Nephron progenitor cell (in vitro differentiated cells): ENCODE results near the gene C1QTNF8.

Source experiments
- DNase-seq: peaks from one replicate; pipeline ENCODE4 v3.0.0; 2021
- H3K27ac Mint-ChIP-seq: 2 replicates; pipeline ENCODE4 v1.8.0; 2021; ENCODE audit warnings: mild to moderate bottlenecking, moderate library complexity, mixed read lengths
- H3K27me3 Mint-ChIP-seq: 2 replicates; pipeline ENCODE4 v1.8.0; 2021; ENCODE audit warnings: mild to moderate bottlenecking, low read depth, mixed read lengths; ENCODE audit not compliant: poor library complexity
- H3K36me3 Mint-ChIP-seq: 2 replicates; pipeline ENCODE4 v1.8.0; 2021; ENCODE audit warnings: low read depth, mixed read lengths
- H3K4me1 Mint-ChIP-seq: 2 replicates; pipeline ENCODE4 v1.8.0; 2021; ENCODE audit warnings: mixed read lengths
- H3K4me3 Mint-ChIP-seq: 2 replicates; pipeline ENCODE4 v1.8.0; 2021; ENCODE audit warnings: mild to moderate bottlenecking, moderate library complexity, mixed read lengths
- H3K9me3 Mint-ChIP-seq: 2 replicates; pipeline ENCODE4 v1.8.0; 2021; ENCODE audit warnings: mild to moderate bottlenecking, moderate library complexity, mixed read lengths
- TF ChIP-seq, protein P1 (sequence below): fragments of 200-600 bp; sonication (generic); IDR thresholded peaks from 2 replicates; pipeline ENCODE4 v1.5.0; 2021; ENCODE audit warnings: antibody characterized with exemption

The C1QTNF8 gene

DNA sequence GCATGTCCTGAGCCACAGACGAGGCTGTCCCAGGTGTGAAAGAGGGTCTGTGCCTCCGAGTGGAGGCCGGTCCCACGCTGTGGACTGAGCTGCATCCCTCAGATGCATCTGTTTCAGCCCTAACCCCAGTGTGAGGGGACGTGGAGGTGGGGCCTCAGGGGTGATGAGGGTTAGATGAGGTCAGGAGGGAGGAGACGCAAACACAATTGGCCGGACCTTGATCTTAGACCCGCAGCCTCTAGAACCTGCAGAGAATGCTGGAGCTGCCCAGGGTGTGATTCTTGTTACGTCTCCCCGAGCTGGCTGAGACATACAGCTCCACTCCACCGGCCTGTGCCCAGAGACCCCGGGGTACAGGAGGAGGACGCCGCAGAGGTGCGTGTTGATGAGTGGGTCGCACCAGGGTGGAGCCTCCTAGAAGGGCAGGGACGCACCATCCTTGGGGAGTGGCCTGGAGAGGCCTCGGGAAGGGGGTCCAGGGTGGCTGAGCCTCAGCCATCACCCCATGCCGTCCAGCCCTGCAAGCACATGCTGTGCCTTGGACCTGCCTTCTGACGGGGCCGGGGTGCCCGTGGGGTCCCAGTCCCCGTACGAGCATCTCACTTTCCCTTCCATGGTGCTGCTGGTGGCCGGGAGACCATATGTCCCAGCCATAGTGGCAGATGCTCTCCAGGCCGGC, 16.6 kb upstream of the C1QTNF8 start:
- Mint-ChIP-seq H3K4me3 (no peak overlapping the region), H3K27me3 (peaks cover 19% of the 10 kb centered on the region), H3K9me3 (no peaks in the 10 kb centered on the region), H3K4me1 (peaks cover 41% of the 10 kb centered on the region), H3K36me3 (no peaks in the 10 kb centered on the region), H3K27ac (no peak overlapping the region)
- TF ChIP-seq, protein P1, sequence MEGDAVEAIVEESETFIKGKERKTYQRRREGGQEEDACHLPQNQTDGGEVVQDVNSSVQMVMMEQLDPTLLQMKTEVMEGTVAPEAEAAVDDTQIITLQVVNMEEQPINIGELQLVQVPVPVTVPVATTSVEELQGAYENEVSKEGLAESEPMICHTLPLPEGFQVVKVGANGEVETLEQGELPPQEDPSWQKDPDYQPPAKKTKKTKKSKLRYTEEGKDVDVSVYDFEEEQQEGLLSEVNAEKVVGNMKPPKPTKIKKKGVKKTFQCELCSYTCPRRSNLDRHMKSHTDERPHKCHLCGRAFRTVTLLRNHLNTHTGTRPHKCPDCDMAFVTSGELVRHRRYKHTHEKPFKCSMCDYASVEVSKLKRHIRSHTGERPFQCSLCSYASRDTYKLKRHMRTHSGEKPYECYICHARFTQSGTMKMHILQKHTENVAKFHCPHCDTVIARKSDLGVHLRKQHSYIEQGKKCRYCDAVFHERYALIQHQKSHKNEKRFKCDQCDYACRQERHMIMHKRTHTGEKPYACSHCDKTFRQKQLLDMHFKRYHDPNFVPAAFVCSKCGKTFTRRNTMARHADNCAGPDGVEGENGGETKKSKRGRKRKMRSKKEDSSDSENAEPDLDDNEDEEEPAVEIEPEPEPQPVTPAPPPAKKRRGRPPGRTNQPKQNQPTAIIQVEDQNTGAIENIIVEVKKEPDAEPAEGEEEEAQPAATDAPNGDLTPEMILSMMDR: no peak
- no peak for DNase-seq

DNA sequence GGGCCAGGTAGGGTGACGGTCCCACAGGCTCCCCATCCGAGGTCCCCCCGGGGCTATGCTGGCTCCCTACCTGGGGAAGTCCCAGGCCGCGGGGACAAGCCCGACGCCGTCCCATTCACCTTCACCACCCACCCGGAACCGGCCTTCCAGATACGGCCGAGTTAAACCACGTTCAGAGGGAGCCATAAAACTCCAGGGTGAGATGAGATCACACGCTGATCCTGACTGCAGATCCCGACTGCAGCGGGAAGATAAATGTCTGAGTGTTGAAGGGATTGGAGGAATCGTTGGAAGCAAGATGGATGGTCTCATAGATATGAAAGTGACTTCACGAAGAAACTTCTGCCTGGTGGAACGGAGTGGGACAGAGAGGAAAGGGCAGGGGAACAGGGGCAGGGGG, 13.6 kb upstream of the C1QTNF8 start:
- Mint-ChIP-seq H3K36me3 (no peaks in the 10 kb centered on the region), H3K4me1 (peaks cover 41% of the 10 kb centered on the region), H3K4me3 (no peak overlapping the region), H3K9me3 (no peaks in the 10 kb centered on the region), H3K27ac (no peak overlapping the region), H3K27me3 (peaks cover 19% of the 10 kb centered on the region)
- TF ChIP-seq, protein P1: no peak
- DNase-seq: no peak

DNA sequence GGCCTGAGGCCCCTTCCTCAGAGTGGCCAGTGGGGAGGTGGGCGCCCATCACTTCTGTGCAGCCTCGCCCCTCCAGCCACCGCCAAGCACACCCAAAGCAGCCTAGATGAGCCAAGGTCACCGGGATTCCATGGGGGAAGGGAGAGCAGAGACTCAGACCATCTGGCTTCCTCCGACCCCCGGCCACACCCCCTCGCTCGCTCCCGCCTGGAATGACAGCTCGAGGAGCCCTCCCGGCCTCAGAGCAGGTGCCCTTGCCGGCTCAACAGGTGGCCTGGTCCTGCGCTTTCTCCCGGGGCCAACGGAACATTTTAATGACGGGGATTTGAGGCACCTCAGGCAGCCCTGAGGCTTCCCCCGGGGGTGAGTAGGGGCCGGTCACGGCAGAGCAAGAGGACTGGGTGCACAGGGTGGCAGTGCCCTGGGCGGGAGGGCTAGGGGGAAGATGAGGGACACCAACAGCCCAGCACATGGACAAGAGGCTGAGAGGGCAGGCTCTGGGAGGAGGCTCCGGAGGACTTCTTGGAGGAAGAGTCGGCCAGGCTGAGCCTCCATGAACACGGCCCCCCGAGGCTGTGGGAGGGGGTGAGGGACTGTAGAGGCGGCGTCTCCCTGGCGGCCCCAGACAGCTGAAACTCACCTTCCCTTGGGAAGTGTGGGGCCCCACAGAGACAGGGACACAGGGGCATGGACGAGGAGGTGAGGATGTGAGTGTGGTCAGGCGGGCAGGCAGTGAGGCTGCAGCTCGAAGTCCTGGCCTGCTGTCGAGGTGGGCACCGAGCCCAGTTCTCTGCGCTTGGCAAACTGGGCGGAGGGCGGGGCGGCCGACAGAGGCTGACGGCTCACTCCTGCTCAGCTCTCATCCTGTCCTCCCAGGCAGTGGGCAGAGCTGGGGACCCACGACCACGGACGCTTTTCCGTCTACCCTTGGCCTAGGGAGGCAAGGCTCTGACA, 12.5 kb upstream of the C1QTNF8 start:
- Mint-ChIP-seq H3K4me1 (peaks cover 41% of the 10 kb centered on the region), H3K9me3 (no peaks in the 10 kb centered on the region), H3K27me3 (peaks cover 22% of the 10 kb centered on the region), H3K27ac (no peak overlapping the region), H3K4me3 (no peak overlapping the region), H3K36me3 (no peaks in the 10 kb centered on the region)
- TF ChIP-seq, protein P1: no peak
- no peak for DNase-seq

DNA sequence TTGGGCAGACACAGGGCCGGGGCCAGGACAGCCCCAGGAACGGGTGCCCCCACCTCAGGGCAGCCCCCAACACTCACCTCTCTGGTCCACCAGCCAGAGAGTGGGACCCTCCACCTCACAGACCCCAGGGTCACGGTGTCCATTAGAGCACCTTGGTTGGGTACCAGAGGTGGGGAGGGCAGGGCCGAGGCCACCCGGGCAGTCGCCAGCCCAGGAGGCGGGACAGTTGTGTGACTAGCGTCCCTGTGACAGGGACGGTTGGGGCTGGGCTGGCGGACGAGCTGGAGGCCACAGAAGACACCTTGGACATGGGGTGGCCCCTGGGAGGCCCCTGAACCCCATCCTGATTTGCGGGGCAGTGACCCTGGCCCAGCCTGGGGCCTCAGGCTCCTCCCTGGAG, 11.7 kb upstream of the C1QTNF8 start:
- H3K27ac Mint-ChIP-seq: no peak overlapping the region
- no peak for DNase-seq
- H3K36me3 Mint-ChIP-seq: no peaks in the 10 kb centered on the region
- TF ChIP-seq, protein P1: no peak
- no peak overlapping the region for H3K4me3 Mint-ChIP-seq
- H3K9me3 Mint-ChIP-seq: no peaks in the 10 kb centered on the region
- H3K27me3 Mint-ChIP-seq: peaks cover 17% of the 10 kb centered on the region
- H3K4me1 Mint-ChIP-seq: peaks cover 41% of the 10 kb centered on the region

DNA sequence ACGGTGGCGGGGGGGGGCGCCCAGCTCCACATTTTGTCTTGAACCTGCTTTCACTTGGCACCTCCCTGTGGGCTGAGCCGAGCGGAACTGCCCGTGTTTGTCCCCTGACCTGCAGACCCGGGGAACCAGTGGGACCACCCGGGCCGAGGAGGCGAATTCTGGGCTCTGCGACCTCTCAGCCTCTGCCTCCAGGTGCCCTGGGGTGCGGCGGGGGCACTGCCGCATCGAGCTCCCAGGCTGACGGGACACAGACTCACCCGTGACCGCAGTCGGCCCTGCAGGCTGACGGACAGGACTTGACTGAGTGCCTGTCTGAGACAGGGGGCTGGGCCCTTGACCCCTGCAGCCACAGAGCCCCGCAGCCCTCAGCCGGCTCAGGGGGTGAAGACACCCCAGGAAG, 11.1 kb upstream of the C1QTNF8 start:
- Mint-ChIP-seq H3K4me3 (no peak overlapping the region), H3K36me3 (no peaks in the 10 kb centered on the region), H3K4me1 (peaks cover 37% of the 10 kb centered on the region), H3K9me3 (no peaks in the 10 kb centered on the region), H3K27ac (no peak overlapping the region), H3K27me3 (peaks cover 17% of the 10 kb centered on the region)
- TF ChIP-seq, protein P1: no peak
- DNase-seq: no peak
